ENCODE measurements around the gene SEPTIN11.
"Not testable (repeated sequence)": the region's sequence is repeated elsewhere in the genome, so short reads cannot be mapped to it uniquely, and the experiment has no call there.

Gene SEPTIN11

GRCh38 chr4:76952071-76952470 is 2.5 kb downstream of the SEPTIN11 start:
- no peak for DNase-seq (ENCODE audit: low read depth, low spot score)

GRCh38 chr4:76952656-76953582 is 3.4 kb downstream of the SEPTIN11 start:
- DNase-seq (ENCODE audit: low read depth, low spot score), result no peak

- no peak for DNase-seq (ENCODE audit: low read depth, low spot score)
Measured at GRCh38 chr4:76953956-76954355, 4.4 kb downstream of the SEPTIN11 start.

GRCh38 chr4:76954489-76954888 is 4.9 kb downstream of the SEPTIN11 start:
- no peak for DNase-seq (ENCODE audit: low read depth, low spot score)

GRCh38 chr4:76955182-76955581 is 5.6 kb downstream of the SEPTIN11 start:
- DNase-seq (ENCODE audit: low read depth, low spot score), result no peak

- DNase-seq (ENCODE audit: low read depth, low spot score), result no peak
Measured at GRCh38 chr4:76957004-76957738, 7.6 kb downstream of the SEPTIN11 start.

GRCh38 chr4:76958891-76959290 is 9.3 kb downstream of the SEPTIN11 start:
- DNase-seq (ENCODE audit: low read depth, low spot score), result no peak

GRCh38 chr4:76960014-76960413 is 10.5 kb downstream of the SEPTIN11 start:
- DNase-seq (ENCODE audit: low read depth, low spot score), result no peak

GRCh38 chr4:76962406-76963130 is 13.0 kb downstream of the SEPTIN11 start:
- DNase-seq (ENCODE audit: low read depth, low spot score), result no peak

GRCh38 chr4:76963131-76963750 is 13.7 kb downstream of the SEPTIN11 start:
- no peak for DNase-seq (ENCODE audit: low read depth, low spot score)

- not testable (repeated sequence) for DNase-seq (ENCODE audit: low read depth, low spot score)
Measured at GRCh38 chr4:76963927-76964326, 14.4 kb downstream of the SEPTIN11 start.

- DNase-seq (ENCODE audit: low read depth, low spot score), result no peak
Measured at GRCh38 chr4:76964769-76965168, 15.2 kb downstream of the SEPTIN11 start.

- DNase-seq (ENCODE audit: low read depth, low spot score), result no peak
Measured at GRCh38 chr4:76965866-76966579, 16.5 kb downstream of the SEPTIN11 start.

GRCh38 chr4:76968937-76969336 is 19.4 kb downstream of the SEPTIN11 start:
- no peak for DNase-seq (ENCODE audit: low read depth, low spot score)

GRCh38 chr4:76969495-76969894 is 19.9 kb downstream of the SEPTIN11 start:
- DNase-seq (ENCODE audit: low read depth, low spot score), result no peak

- DNase-seq (ENCODE audit: low read depth, low spot score), result no peak
Measured at GRCh38 chr4:76969941-76970529, 20.5 kb downstream of the SEPTIN11 start.

GRCh38 chr4:76972306-76972705 is 22.8 kb downstream of the SEPTIN11 start:
- DNase-seq (ENCODE audit: low read depth, low spot score), result no peak

- DNase-seq (ENCODE audit: low read depth, low spot score), result no peak
Measured at GRCh38 chr4:76974150-76974549, 24.6 kb downstream of the SEPTIN11 start.

- DNase-seq (ENCODE audit: low read depth, low spot score), result no peak
Measured at GRCh38 chr4:76977113-76977512, 27.6 kb downstream of the SEPTIN11 start.

GRCh38 chr4:76977736-76978350 is 28.3 kb downstream of the SEPTIN11 start:
- DNase-seq (ENCODE audit: low read depth, low spot score), result no peak

All from smooth muscle cell of the brain vasculature (primary cell).